B cell (primary cell): ENCODE results near the gene LTB4R. TPM values are rescaled to one million over a fixed set of nuclear protein-coding genes. Genes with fewer than 3 reads are reported as not detected.

Source experiments
- ATAC-seq: fragments of 200-7000 bp; cut with Tn5 transposase; one replicate; pipeline ENCODE4 v1.10.0; 2021; ENCODE audit warnings: low read depth, mild to moderate bottlenecking, moderate number of reproducible peaks, moderate library complexity
- CTCF ChIA-PET: fragments of 350-600 bp; sonication (Branson Sonifier 250); formaldehyde crosslinking; loops from one replicate; lab custom pipeline; 2021; ENCODE audit warnings: antibody characterized with exemption, inconsistent platforms; lab: Charles Lee
- POLR2A ChIA-PET: fragments of 350-600 bp; sonication (Branson Sonifier 250); formaldehyde crosslinking; loops from one replicate; lab custom pipeline; 2021; ENCODE audit warnings: antibody characterized with exemption; lab: Charles Lee
- DNase-seq: peaks from one replicate; pipeline ENCODE4 v3.0.0; 2013
- H2AFZ ChIP-seq: 2 replicates; pipeline ENCODE4 v1.6.1; 2012; ENCODE audit warnings: mild to moderate bottlenecking, low read depth, low read length; ENCODE audit not compliant: insufficient read depth, poor library complexity, severe bottlenecking
- H3K27ac ChIP-seq, 2 donors: 1 replicate in 1 of 2; 2 replicates in 1 of 2; pipeline ENCODE4 v1.5.1; 2012 to 2013; ENCODE audit warnings: low read length in 2 of 2, mild to moderate bottlenecking in 2 of 2, moderate library complexity in 1 of 2
- H3K27me3 ChIP-seq, 4 experiments: fragments of 200-600 bp in 1 of 4; sonication (generic) in 1 of 4; replicated peaks in 1 of 4; 1 replicate in 2 of 4; 2 replicates in 2 of 4; pipeline versions ENCODE4 v1.6.1 to v1.7.0; 2013 to 2016; ENCODE audit warnings: low read length in 3 of 4, mild to moderate bottlenecking in 2 of 4, mixed read lengths in 1 of 4, moderate library complexity in 1 of 4; ENCODE audit not compliant: insufficient read depth in 4 of 4, control insufficient read depth in 3 of 4; ENCODE audit errors: control extremely low read depth in 1 of 4
- H3K36me3 ChIP-seq, 2 experiments: replicated peaks in 1 of 2; 1 replicate in 1 of 2; 2 replicates in 1 of 2; pipeline versions ENCODE4 v1.6.1 to v1.7.1; 2013; ENCODE audit warnings: low read length in 1 of 2; ENCODE audit not compliant: insufficient read depth in 2 of 2, control insufficient read depth in 1 of 2; ENCODE audit errors: control extremely low read depth in 1 of 2, extremely low read depth in 1 of 2
- H3K4me1 ChIP-seq, 2 donors: fragments of 200-600 bp in 1 of 2; sonication (generic) in 1 of 2; 1 replicate in 1 of 2; 2 replicates in 1 of 2; pipeline versions ENCODE4 v1.5.1 to v1.6.1; 2013 to 2017; ENCODE audit warnings: low read length in 2 of 2; ENCODE audit not compliant: control insufficient read depth in 2 of 2, insufficient read depth in 2 of 2
- H3K4me2 ChIP-seq: replicated peaks from 2 replicates; pipeline ENCODE3; 2012; ENCODE audit warnings: mild to moderate bottlenecking, low read depth, low read length; ENCODE audit not compliant: poor library complexity, severe bottlenecking
- H3K4me3 ChIP-seq, 5 experiments: fragments of 200-600 bp in 1 of 5; sonication (generic) in 1 of 5; 1 replicate in 3 of 5; 2 replicates in 2 of 5; pipeline versions ENCODE4 v1.5.1 to v1.7.0; 2011 to 2016; ENCODE audit warnings: low read length in 4 of 5, mild to moderate bottlenecking in 4 of 5, low read depth in 2 of 5, control low read depth in 1 of 5, moderate library complexity in 1 of 5; ENCODE audit not compliant: insufficient read depth in 1 of 5; ENCODE audit errors: control extremely low read depth in 1 of 5, extremely low read depth in 1 of 5
- H3K79me2 ChIP-seq: fragments of 200-600 bp; sonication (generic); one replicate; pipeline ENCODE4 v1.6.0; 2016; ENCODE audit warnings: low read length; ENCODE audit not compliant: control insufficient read depth, insufficient read depth
- H3K9ac ChIP-seq: fragments of 200-600 bp; sonication (generic); 2 replicates; pipeline ENCODE4 v1.6.1; 2017; ENCODE audit warnings: mild to moderate bottlenecking, low read length, moderate library complexity
- H3K9me3 ChIP-seq, 3 donors: one replicate each; pipeline versions ENCODE4 v1.6.1 to v1.7.1; 2013; ENCODE audit warnings: low read length in 2 of 3; ENCODE audit not compliant: control insufficient read depth in 2 of 3, insufficient read depth in 1 of 3; ENCODE audit errors: control extremely low read depth in 1 of 3
- H4K20me1 ChIP-seq: 2 replicates; pipeline ENCODE4 v1.6.0; 2012; ENCODE audit warnings: mild to moderate bottlenecking, low read length; ENCODE audit not compliant: insufficient read depth, control insufficient read depth, poor library complexity, severe bottlenecking
- H3K27ac Mint-ChIP-seq: one replicate; pipeline ENCODE4 v1.8.0; 2021; ENCODE audit warnings: mixed read lengths
- H3K27me3 Mint-ChIP-seq: one replicate; pipeline ENCODE4 v1.8.0; 2021; ENCODE audit warnings: mixed read lengths
- H3K4me1 Mint-ChIP-seq: one replicate; pipeline ENCODE4 v1.8.0; 2021; ENCODE audit warnings: mixed read lengths
- H3K4me3 Mint-ChIP-seq: one replicate; pipeline ENCODE4 v1.8.0; 2021; ENCODE audit warnings: mixed read lengths
- H3K9me3 Mint-ChIP-seq: one replicate; pipeline ENCODE4 v1.8.0; 2022; ENCODE audit warnings: mixed read lengths; ENCODE audit not compliant: insufficient read depth
- CTCF ChIP-seq: fragments of 200-600 bp; IDR thresholded peaks from one replicate; pipeline ENCODE4 v1.8.0; 2022; ENCODE audit warnings: antibody characterized with exemption, mild to moderate bottlenecking
- EZH2 ChIP-seq: IDR thresholded peaks from 2 replicates; pipeline ENCODE4 v1.6.1; 2012; ENCODE audit warnings: borderline replicate concordance, low read depth, mild to moderate bottlenecking, moderate library complexity, low read length; ENCODE audit not compliant: insufficient read depth, poor library complexity, severe bottlenecking
- WGBS: methylation state at CpG from one replicate; pipeline ENCODE4 v1.1.5; 2013; ENCODE audit warnings: missing lambda C conversion rate; ENCODE audit not compliant: insufficient coverage; 5-methylcytosine and 5-hydroxymethylcytosine counted together
- intact Hi-C: fragments of 100-400 bp; cut with micrococcal nuclease; formaldehyde crosslinking; loops from one replicate; pipeline ENCODE4 v1.10.0; 2022
- polyA plus RNA-seq: library from polyadenylated mRNA; depleted of rRNA; stranded (reverse); fragments of >200 nt; gene quantifications from 2 replicates; pipeline ENCODE4 v1.2.3, GENCODE V29; 2012
- total RNA-seq, 2 donors: library from RNA; stranded (reverse); fragments of 120-200 nt in 1 of 2; gene quantifications; 1 replicate in 1 of 2; 2 replicates in 1 of 2; pipeline versions ENCODE4 v1.2.3 to v1.2.4, GENCODE V29; 2013 to 2022

LTB4R gene
- total and polyA plus RNA-seq, 2 donors (not counting 1 experiment from before 2014, with no cell fraction given): 8.8 to 19.1 TPM

- Mint-ChIP-seq H3K27me3 (peaks cover 38% of the 10 kb centered on the region), H3K4me3 (no peak overlapping the region), H3K4me1 (no peaks in the 10 kb centered on the region), H3K9me3 (no peaks in the 10 kb centered on the region), H3K27ac (no peak overlapping the region)
- no peak overlapping the region for H3K27ac ChIP-seq
- no peaks in the 10 kb centered on the region for H4K20me1 ChIP-seq
- H3K27me3 ChIP-seq: peaks cover 0 to 34% (median 9%) of the 10 kb centered on the region in 4 experiments
- no peaks in the 10 kb centered on the region for H3K4me1 ChIP-seq
- intact Hi-C loops: no loop called here
- peaks cover 0 to 1% (median 0%) of the 10 kb centered on the region in 3 donors for H3K9me3 ChIP-seq
- ChIA-PET POLR2A (interaction anchor here (0.6 kb wide), 1 partner anchor 243 kb away, joined by 5 read pairs; no protein-coding TSS in a partner anchor), CTCF (no interaction called here)
- H2AFZ ChIP-seq: no peak overlapping the region
- no peak for DNase-seq
- ATAC-seq: no peak
- no peak overlapping the region for H3K9ac ChIP-seq
- no peak overlapping the region for H3K4me3 ChIP-seq
- H3K36me3 ChIP-seq: no peaks in the 10 kb centered on the region
- whole genome bisulfite sequencing: 100% methylated on average over 1 of the region's 7 CpGs
- no peaks in the 10 kb centered on the region for H3K79me2 ChIP-seq
- TF ChIP-seq CTCF (no peak), EZH2 (no peak)
- no peak overlapping the region for H3K4me2 ChIP-seq
Observed at GRCh38 chr14:24355009-24355408, 43.7 kb downstream of the LTB4R start.

DNA sequence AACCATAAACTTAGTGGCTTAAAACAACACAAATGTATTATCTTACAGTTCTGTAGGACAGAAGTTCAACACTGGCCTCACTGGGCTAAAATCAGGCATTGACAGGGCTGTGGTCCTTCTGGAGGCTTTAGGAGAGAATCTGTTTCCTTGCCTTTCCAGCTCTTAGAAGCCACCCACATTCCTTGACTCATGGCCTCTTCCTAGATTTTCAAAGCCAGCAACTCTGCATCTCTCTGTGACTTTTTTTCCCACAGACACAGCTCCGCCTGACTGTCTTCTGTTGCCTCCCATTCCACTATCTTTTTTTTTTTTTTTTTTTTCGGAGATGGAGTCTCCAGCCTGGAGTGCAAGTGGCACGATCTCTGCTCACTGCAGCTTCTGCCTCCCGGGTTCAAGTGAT, 44.9 kb downstream of the LTB4R start:
- no peak overlapping the region for H3K4me3 ChIP-seq
- H3K27ac ChIP-seq: no peak overlapping the region
- 100% methylated on average over 3 of the region's 4 CpGs for WGBS
- POLR2A ChIA-PET: interaction anchor here (0.6 kb wide), 1 partner anchor 33 kb away, joined by 4 read pairs; no protein-coding TSS in a partner anchor
- peaks cover 0 to 26% (median 8%) of the 10 kb centered on the region in 4 experiments for H3K27me3 ChIP-seq
- Mint-ChIP-seq H3K27ac (no peak overlapping the region), H3K27me3 (peaks cover 36% of the 10 kb centered on the region), H3K4me3 (no peak overlapping the region), H3K9me3 (no peaks in the 10 kb centered on the region), H3K4me1 (no peaks in the 10 kb centered on the region)
- CTCF ChIA-PET: interaction anchor here (0.6 to 1.4 kb wide), 2 partner anchors 10 to 11 kb away, joined by 3 read pairs; no protein-coding TSS in a partner anchor
- no peaks in the 10 kb centered on the region for H3K4me1 ChIP-seq
- peaks cover 0 to 1% (median 0%) of the 10 kb centered on the region in 3 donors for H3K9me3 ChIP-seq
- TF ChIP-seq EZH2: no peak
- no peak for TF ChIP-seq CTCF
- H3K9ac ChIP-seq: no peak overlapping the region
- H3K79me2 ChIP-seq: no peaks in the 10 kb centered on the region
- H2AFZ ChIP-seq: no peak overlapping the region
- H3K4me2 ChIP-seq: no peak overlapping the region
- DNase-seq: no peak
- ATAC-seq: no peak
- no peaks in the 10 kb centered on the region for H3K36me3 ChIP-seq
- intact Hi-C loops: no loop called here
- no peaks in the 10 kb centered on the region for H4K20me1 ChIP-seq
